NCI-H2107 (cell line): ENCODE results near the gene RTP3.

Experiments
- DNase-seq: peaks from one replicate; lab custom pipeline; 2025; lab: John Stamatoyannopoulos, UW

RTP3 gene

GRCh38 chr3:46469680-46470357 is 28.0 kb upstream of the RTP3 start:
- no peak for DNase-seq

- DNase-seq, result no peak
Observed at GRCh38 chr3:46470831-46471230, 26.9 kb upstream of the RTP3 start.

- DNase-seq, result no peak
Observed at GRCh38 chr3:46471371-46471914, 26.3 kb upstream of the RTP3 start.

GRCh38 chr3:46472736-46473135 is 25.0 kb upstream of the RTP3 start:
- no peak for DNase-seq

- DNase-seq, result no peak
Observed at GRCh38 chr3:46477145-46477544, 20.6 kb upstream of the RTP3 start.

- DNase-seq, result no peak
Observed at GRCh38 chr3:46477756-46478155, 20.0 kb upstream of the RTP3 start.

- DNase-seq, result no peak
Observed at GRCh38 chr3:46478341-46478740, 19.4 kb upstream of the RTP3 start.

- DNase-seq, result no peak
Observed at GRCh38 chr3:46479021-46479420, 18.8 kb upstream of the RTP3 start.

GRCh38 chr3:46479696-46480095 is 18.1 kb upstream of the RTP3 start:
- DNase-seq, result no peak

- DNase-seq, result no peak
Observed at GRCh38 chr3:46480491-46481195, 17.1 kb upstream of the RTP3 start.

- no peak for DNase-seq
Observed at GRCh38 chr3:46481636-46482035, 16.1 kb upstream of the RTP3 start.

- DNase-seq, result no peak
Observed at GRCh38 chr3:46482632-46483350, 15.0 kb upstream of the RTP3 start.

- no peak for DNase-seq
Observed at GRCh38 chr3:46483825-46484224, 14.0 kb upstream of the RTP3 start.

GRCh38 chr3:46484388-46484787 is 13.4 kb upstream of the RTP3 start:
- DNase-seq, result no peak

GRCh38 chr3:46484911-46485778 is 12.6 kb upstream of the RTP3 start:
- DNase-seq, result peak; percentile 19

- no peak for DNase-seq
Observed at GRCh38 chr3:46485779-46486175, 12.0 kb upstream of the RTP3 start.

- peak; percentile 49 for DNase-seq
Observed at GRCh38 chr3:46488735-46489361, 8.9 kb upstream of the RTP3 start.

GRCh38 chr3:46489381-46489780 is 8.4 kb upstream of the RTP3 start:
- DNase-seq, result no peak

- no peak for DNase-seq
Observed at GRCh38 chr3:46489875-46490274, 7.9 kb upstream of the RTP3 start.

- no peak for DNase-seq
Observed at GRCh38 chr3:46490338-46491084, 7.3 kb upstream of the RTP3 start.
